Measurements from ENCODE around the gene PROZ. TPM values are rescaled to one million over a fixed set of nuclear protein-coding genes. Genes with fewer than 3 reads are reported as not detected.

The PROZ gene
- total RNA-seq, 1 donor: not detected

- H3K79me2 ChIP-seq (ENCODE audit: insufficient read depth, low read length): no peaks in the 10 kb centered on the region
- DNase-seq (ENCODE audit: insufficient read length, low spot score, missing footprints): peak; percentile 45
- no peak for TF ChIP-seq CTCF (IDR thresholded peaks at IDR 0.05; ENCODE audit: extremely low read depth, low read depth, low read length)
These were observed 7.7 kb upstream of the PROZ start for GRCh38 chr13:113150550-113151365.

GRCh38 chr13:113151745-113152690, 6.4 kb upstream of the PROZ start:
- H3K79me2 ChIP-seq (ENCODE audit: insufficient read depth, low read length): no peaks in the 10 kb centered on the region
- H3K4me3 ChIP-seq (ENCODE audit: insufficient read depth, low read length): peak overlapping the region; percentile 73
- no peak overlapping the region for H3K27ac ChIP-seq (ENCODE audit: low read depth, low read length)
- H3K27me3 ChIP-seq (ENCODE audit: insufficient read depth, low read length): peaks cover 3% of the 10 kb centered on the region
- no peak for TF ChIP-seq CTCF (IDR thresholded peaks at IDR 0.05; ENCODE audit: extremely low read depth, low read depth, low read length)
- no peaks in the 10 kb centered on the region for H3K9me3 ChIP-seq (ENCODE audit: low read depth, low read length)
- peak overlapping the region; percentile 94 for H2AFZ ChIP-seq (ENCODE audit: low read length)
- H3K4me1 ChIP-seq (ENCODE audit: insufficient read depth, low read length): peaks cover 16% of the 10 kb centered on the region
- no peaks in the 10 kb centered on the region for H3K36me3 ChIP-seq (ENCODE audit: insufficient read depth, low read length)
- DNase-seq (ENCODE audit: insufficient read length, low spot score, missing footprints): peak; percentile 96
- H4K20me1 ChIP-seq (ENCODE audit: insufficient read depth, low read length): no peaks in the 10 kb centered on the region
- peak overlapping the region; percentile 98 for H3K4me2 ChIP-seq (ENCODE audit: insufficient read depth, low read length)

More at GRCh38 chr13:113150550-113151365, 7.7 kb upstream of the PROZ start:
- no peaks in the 10 kb centered on the region for H3K36me3 ChIP-seq (ENCODE audit: insufficient read depth, low read length)
- H2AFZ ChIP-seq (ENCODE audit: low read length): no peak overlapping the region
- peaks cover 16% of the 10 kb centered on the region for H3K4me1 ChIP-seq (ENCODE audit: insufficient read depth, low read length)
- no peak overlapping the region for H3K27ac ChIP-seq (ENCODE audit: low read depth, low read length)
- no peak overlapping the region for H3K4me3 ChIP-seq (ENCODE audit: insufficient read depth, low read length)
- no peaks in the 10 kb centered on the region for H3K9me3 ChIP-seq (ENCODE audit: low read depth, low read length)
- no peak overlapping the region for H3K4me2 ChIP-seq (ENCODE audit: insufficient read depth, low read length)
- H3K27me3 ChIP-seq (ENCODE audit: insufficient read depth, low read length): peaks cover 3% of the 10 kb centered on the region
- H4K20me1 ChIP-seq (ENCODE audit: insufficient read depth, low read length): no peaks in the 10 kb centered on the region

- no peaks in the 10 kb centered on the region for H3K79me2 ChIP-seq (ENCODE audit: insufficient read depth, low read length)
- DNase-seq (ENCODE audit: insufficient read length, low spot score, missing footprints): peak; percentile 63
- H2AFZ ChIP-seq (ENCODE audit: low read length): peak overlapping the region; percentile 94
- H3K27ac ChIP-seq (ENCODE audit: low read depth, low read length): no peak overlapping the region
- peak overlapping the region; percentile 98 for H3K4me2 ChIP-seq (ENCODE audit: insufficient read depth, low read length)
- peaks cover 16% of the 10 kb centered on the region for H3K4me1 ChIP-seq (ENCODE audit: insufficient read depth, low read length)
- H3K9me3 ChIP-seq (ENCODE audit: low read depth, low read length): no peaks in the 10 kb centered on the region
- H3K4me3 ChIP-seq (ENCODE audit: insufficient read depth, low read length): peak overlapping the region; percentile 73
- no peak for TF ChIP-seq CTCF (IDR thresholded peaks at IDR 0.05; ENCODE audit: extremely low read depth, low read depth, low read length)
- H4K20me1 ChIP-seq (ENCODE audit: insufficient read depth, low read length): no peaks in the 10 kb centered on the region
- H3K36me3 ChIP-seq (ENCODE audit: insufficient read depth, low read length): no peaks in the 10 kb centered on the region
- peaks cover 3% of the 10 kb centered on the region for H3K27me3 ChIP-seq (ENCODE audit: insufficient read depth, low read length)
These were observed 5.8 kb upstream of the PROZ start for GRCh38 chr13:113152691-113152983.

All from osteoblast (primary cell).